ENCODE measurements around the gene TRIO.
"Not testable (repeated sequence)": the region's sequence is repeated elsewhere in the genome, so short reads cannot be mapped to it uniquely, and the experiment has no call there.

Gene TRIO

GRCh38 chr5:14188778-14189177, 45.6 kb downstream of the TRIO start:
- DNase-seq: no peak

GRCh38 chr5:14189680-14190079, 46.5 kb downstream of the TRIO start:
- no peak for DNase-seq

DNA sequence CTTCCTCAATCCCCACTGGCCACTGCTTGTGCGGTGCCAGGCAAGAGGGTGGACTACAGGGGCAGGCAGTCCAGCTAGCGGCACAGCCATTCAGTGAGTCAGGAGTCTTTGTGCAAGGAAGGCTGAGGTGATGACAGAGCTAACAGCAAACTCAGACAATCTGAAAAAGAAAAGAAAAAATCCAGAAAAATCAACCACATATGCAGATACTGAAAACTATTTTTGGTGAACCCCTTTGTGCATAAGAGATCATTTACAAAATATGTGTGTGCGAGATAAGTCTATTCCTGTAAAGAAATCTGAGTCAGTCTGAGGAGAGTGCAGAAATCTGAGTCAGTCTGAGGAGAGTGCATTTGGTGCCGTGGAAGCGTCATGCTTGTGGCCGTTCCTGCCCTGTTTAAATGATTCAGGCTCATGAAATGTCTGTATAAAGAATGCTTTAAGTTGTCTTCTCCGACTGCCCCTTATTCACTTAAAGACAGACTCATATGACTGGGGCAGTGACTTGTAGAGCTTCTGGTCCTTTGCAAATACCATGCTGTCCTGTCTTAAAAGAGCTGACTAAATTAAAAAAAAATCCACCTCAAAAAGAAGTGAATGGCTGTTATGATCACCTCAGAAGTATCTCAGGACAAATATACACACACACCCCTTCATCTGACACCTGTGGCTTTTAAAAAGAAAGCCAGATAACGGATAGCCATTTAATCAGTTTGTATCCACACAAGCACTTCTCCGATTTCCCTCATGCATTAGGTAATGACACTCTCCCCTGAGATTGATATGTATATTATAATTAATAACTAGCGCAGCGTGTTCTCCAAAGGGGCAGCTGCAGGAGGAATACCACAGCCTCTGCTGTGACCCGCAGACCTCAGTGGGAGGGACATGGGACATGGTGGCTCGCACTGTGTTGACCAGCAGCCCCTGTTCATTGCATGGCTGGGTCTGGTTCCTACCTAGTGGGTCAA, 47.3 kb downstream of the TRIO start:
- DNase-seq: peak; percentile 28 to 50

DNA sequence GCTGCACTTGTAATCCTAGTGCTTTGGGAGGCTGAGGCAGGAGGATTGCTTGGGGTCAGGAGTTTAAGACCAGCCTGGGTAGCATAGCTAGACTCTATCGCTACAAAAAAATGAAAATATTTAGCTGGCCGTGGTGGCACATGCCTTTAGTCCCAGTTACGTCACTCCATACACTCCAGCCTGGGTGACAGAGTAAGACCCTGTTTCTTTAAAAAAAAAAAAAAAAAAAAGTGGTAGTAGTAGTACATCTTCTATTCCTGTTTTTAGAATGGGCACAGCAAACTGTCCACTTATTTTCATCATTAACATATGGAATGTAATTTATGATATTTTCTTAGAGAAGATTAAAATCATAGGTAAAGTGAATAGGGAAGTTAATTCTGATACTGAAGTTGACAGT, 48.2 kb downstream of the TRIO start:
- DNase-seq: no peak

GRCh38 chr5:14193496-14193895, 50.4 kb downstream of the TRIO start:
- DNase-seq: no peak

GRCh38 chr5:14195588-14195987, 52.4 kb downstream of the TRIO start:
- DNase-seq: no peak

GRCh38 chr5:14197056-14197455, 53.9 kb downstream of the TRIO start:
- peak in 1 of 2 experiments; percentile 50 for DNase-seq

DNA sequence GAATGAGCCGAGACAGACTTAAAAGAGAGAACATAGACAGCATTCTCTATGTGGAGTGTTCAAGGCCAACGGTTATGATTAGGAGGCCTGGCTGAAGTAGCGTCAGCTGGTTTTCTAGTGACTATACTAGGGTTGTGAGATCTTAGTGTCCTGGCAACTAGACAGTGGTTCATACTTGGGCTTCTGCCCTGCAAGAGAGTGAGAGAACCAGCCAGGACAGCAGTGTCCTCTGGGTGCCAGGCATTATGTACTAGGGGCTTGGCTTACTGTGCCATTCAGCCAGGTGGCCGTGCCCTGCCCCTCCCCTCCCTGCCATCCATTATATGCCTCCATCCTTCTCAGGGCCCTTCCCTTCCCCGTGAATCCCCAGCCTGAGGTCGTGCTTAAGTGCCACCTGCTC, 56.8 kb downstream of the TRIO start:
- DNase-seq: peak in 1 of 2 experiments; percentile 95

DNA sequence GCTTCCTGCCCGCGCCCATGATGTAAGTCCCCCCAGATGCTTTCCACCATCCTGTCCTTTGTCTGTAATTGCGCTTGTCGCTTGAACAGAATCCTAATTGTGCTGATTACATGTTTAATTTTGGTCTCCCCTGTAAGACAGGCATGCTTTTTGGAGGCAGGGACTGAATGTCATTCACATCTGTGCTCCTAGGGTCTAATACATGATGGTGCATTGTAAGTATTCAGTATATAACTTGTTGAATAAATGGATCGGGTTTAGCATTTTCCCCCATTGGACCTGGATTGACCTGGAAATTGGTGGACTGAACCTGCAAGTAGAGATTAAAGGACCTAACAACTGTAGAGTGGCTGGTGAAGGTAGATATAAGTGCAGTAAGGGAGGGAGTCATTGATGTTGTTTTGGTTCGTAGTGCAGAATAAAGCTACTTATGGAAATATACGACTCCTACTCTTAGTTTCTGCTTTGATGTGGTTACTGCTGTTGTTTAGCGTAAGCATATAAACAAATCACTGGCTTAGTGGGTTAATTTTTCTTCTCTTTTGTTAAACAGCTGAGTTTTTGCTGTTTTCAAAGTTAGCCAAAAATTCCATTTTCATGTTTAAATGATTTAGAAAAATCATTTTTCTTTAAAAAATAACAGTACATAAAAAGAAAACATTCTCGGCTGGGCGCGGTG, 57.3 kb downstream of the TRIO start:
- peak in 1 of 2 experiments; percentile 97 for DNase-seq

DNA sequence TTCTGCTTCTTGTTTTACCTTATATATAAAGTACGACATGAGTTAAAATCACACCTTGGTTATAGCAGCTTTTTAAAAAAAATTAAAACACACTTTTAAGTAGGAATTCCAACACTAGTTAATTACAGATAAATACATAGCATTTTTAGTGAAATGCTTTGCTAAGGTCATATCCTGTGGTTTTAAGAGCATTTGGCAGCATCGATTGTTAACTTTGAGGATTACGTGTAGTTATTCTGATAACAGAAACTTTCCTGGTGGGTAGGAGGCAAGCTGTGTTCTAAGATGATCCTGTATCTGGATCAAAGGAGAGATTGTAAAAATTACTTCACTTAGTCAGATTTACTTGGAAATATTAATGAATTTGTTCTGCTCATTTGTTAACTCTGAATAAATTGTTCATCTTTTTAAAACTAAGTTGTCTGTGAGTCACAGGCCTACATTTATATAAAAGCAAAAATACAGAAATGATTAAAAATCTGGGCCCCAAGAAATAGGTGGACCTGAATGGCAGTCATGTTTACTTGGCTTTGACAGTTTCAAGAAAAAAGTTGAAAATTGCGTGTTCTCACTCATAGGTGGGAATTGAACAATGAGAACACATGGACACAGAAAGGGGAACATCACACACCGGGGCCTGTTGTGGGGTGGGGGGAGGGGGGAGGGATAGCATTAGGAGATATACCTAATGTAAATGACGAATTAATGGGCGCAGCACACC, 58.3 kb downstream of the TRIO start:
- no peak for DNase-seq

DNA sequence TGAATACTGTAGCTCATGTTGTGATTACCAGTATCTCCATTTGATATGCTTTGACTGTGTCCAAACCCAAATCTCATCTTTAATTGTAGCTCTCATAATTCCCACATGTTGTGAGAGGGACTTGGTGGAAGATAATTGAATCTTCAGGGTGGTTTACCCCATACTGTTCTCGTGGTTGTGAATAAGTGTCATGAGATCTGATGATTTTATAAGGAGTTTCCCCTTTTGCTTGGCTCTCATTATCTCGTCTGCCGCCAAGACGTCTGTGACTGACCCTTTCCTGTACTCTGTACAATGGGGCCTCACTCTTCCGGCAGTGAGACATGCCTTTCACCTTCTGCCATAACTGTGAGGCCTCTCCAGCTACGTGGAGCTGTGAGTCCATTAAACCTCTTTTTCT, 59.3 kb downstream of the TRIO start:
- DNase-seq: no peak

GRCh38 chr5:14204011-14204670, 61.0 kb downstream of the TRIO start:
- no peak for DNase-seq

GRCh38 chr5:14204785-14205321, 61.7 kb downstream of the TRIO start:
- DNase-seq: peak; percentile 85 to 94

DNA sequence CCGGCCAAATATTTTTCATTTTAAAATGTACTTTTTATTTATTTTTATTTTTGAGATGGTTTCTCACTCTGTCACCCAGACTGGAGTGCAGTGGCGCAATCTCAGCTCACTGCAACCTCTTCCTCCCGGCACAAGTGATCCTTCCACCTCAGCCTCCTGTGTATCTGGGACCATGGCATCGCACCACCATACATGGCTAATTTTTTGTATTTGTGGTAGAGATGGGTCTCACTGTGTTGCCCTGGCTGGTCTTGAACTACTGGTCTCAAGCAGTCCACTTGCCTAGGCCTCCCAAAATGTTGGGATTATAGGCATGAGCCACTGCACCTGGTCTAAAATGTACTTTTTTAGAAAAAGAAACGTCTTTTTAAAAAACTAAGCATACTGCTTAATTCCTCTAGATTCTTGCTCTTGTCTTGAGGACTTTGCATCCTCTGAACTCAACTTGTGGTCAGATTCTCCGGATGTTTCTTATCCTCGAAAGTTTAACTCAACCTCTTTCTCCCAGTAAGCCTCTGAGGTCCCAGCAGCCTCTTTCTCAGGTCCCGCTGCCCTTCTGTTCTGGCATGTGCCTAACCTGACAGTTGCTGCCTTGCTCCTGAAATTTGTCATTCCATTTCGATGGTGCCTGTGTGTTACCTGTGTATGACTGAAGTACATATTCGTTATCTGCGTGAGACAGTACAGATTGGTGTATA, 63.0 kb downstream of the TRIO start:
- DNase-seq: no peak

- not testable (repeated sequence) for DNase-seq
Observed at GRCh38 chr5:14207428-14207827, 64.3 kb downstream of the TRIO start.

GRCh38 chr5:14208071-14209021, 65.2 kb downstream of the TRIO start:
- no peak for DNase-seq

GRCh38 chr5:14209222-14209822, 66.2 kb downstream of the TRIO start:
- DNase-seq: no peak

GRCh38 chr5:14209836-14210235, 66.7 kb downstream of the TRIO start:
- DNase-seq: no peak

- no peak for DNase-seq
Observed at GRCh38 chr5:14210729-14211128, 67.6 kb downstream of the TRIO start.

All from NCI-H2081 (cell line).